Measurements from ENCODE around the gene PTPRT. TPM values are rescaled to one million over a fixed set of nuclear protein-coding genes. Genes with fewer than 3 reads are reported as not detected.

Gene PTPRT
- polyA plus RNA-seq, 1 experiment: not detected

- POLR2A ChIA-PET: no interaction called here
Observed at GRCh38 chr20:42779216-42779615, 410.5 kb downstream of the PTPRT start.

GRCh38 chr20:42775866-42776265 lies 413.8 kb downstream of the PTPRT start:
- no peak for TF ChIP-seq CTCF (IDR thresholded peaks at IDR 0.05; ENCODE audit: insufficient read depth, low read depth, low read length)
- ChIA-PET CTCF (interaction anchor here (0.9 kb wide), 1 partner anchor 216 kb away, joined by 3 read pairs; no protein-coding TSS in a partner anchor), POLR2A (no interaction called here)
- H3K27me3 ChIP-seq (ENCODE audit: control insufficient read depth, insufficient read depth, low read length): no peaks in the 10 kb centered on the region
- H3K36me3 ChIP-seq (ENCODE audit: control insufficient read depth, insufficient read depth, low read length): no peaks in the 10 kb centered on the region
- DNase-seq (ENCODE audit: low read depth): no peak
- H3K4me3 ChIP-seq (ENCODE audit: low read depth, low read length): no peak overlapping the region

More at GRCh38 chr20:42779216-42779615, 410.5 kb downstream of the PTPRT start:
- Histone ChIP-seq H3K36me3 (ENCODE audit: control insufficient read depth, insufficient read depth, low read length) (no peaks in the 10 kb centered on the region), H3K4me3 (ENCODE audit: low read depth, low read length) (no peak overlapping the region), H3K27me3 (ENCODE audit: control insufficient read depth, insufficient read depth, low read length) (no peaks in the 10 kb centered on the region)
- CTCF ChIA-PET: no interaction called here
- TF ChIP-seq CTCF (IDR thresholded peaks at IDR 0.05; ENCODE audit: insufficient read depth, low read depth, low read length): no peak
- no peak for DNase-seq (ENCODE audit: low read depth)

GRCh38 chr20:42775037-42775436 lies 414.7 kb downstream of the PTPRT start:
- no peaks in the 10 kb centered on the region for H3K27me3 ChIP-seq (ENCODE audit: control insufficient read depth, insufficient read depth, low read length)
- DNase-seq (ENCODE audit: low read depth): no peak
- ChIA-PET CTCF (no interaction called here), POLR2A (no interaction called here)
- H3K4me3 ChIP-seq (ENCODE audit: low read depth, low read length): no peak overlapping the region
- no peak for TF ChIP-seq CTCF (IDR thresholded peaks at IDR 0.05; ENCODE audit: insufficient read depth, low read depth, low read length)
- H3K36me3 ChIP-seq (ENCODE audit: control insufficient read depth, insufficient read depth, low read length): no peaks in the 10 kb centered on the region

- Histone ChIP-seq H3K27me3 (ENCODE audit: control insufficient read depth, insufficient read depth, low read length) (no peaks in the 10 kb centered on the region), H3K4me3 (ENCODE audit: low read depth, low read length) (no peak overlapping the region), H3K36me3 (ENCODE audit: control insufficient read depth, insufficient read depth, low read length) (no peaks in the 10 kb centered on the region)
- CTCF ChIA-PET: no interaction called here
- POLR2A ChIA-PET: no interaction called here
- no peak for DNase-seq (ENCODE audit: low read depth)
- no peak for TF ChIP-seq CTCF (IDR thresholded peaks at IDR 0.05; ENCODE audit: insufficient read depth, low read depth, low read length)
Observed at GRCh38 chr20:42763015-42763414, 426.7 kb downstream of the PTPRT start.

- no peak for DNase-seq (ENCODE audit: low read depth)
- H3K36me3 ChIP-seq (ENCODE audit: control insufficient read depth, insufficient read depth, low read length): no peaks in the 10 kb centered on the region
- no peaks in the 10 kb centered on the region for H3K27me3 ChIP-seq (ENCODE audit: control insufficient read depth, insufficient read depth, low read length)
- ChIA-PET CTCF (no interaction called here), POLR2A (no interaction called here)
- no peak overlapping the region for H3K4me3 ChIP-seq (ENCODE audit: low read depth, low read length)
- no peak for TF ChIP-seq CTCF (IDR thresholded peaks at IDR 0.05; ENCODE audit: insufficient read depth, low read depth, low read length)
Observed at GRCh38 chr20:42756991-42757390, 432.7 kb downstream of the PTPRT start.

Data from BJ (cell line).